ENCODE results near the gene CBX8. TPM values are rescaled to one million over a fixed set of nuclear protein-coding genes. Genes with fewer than 3 reads are reported as not detected.

Gene CBX8
- total and polyA plus RNA-seq, 2 of the 13 experiments (the other 11 are each of a cell fraction or from before 2014, with no cell fraction given) = 0.34 to 12.6 TPM

DNA sequence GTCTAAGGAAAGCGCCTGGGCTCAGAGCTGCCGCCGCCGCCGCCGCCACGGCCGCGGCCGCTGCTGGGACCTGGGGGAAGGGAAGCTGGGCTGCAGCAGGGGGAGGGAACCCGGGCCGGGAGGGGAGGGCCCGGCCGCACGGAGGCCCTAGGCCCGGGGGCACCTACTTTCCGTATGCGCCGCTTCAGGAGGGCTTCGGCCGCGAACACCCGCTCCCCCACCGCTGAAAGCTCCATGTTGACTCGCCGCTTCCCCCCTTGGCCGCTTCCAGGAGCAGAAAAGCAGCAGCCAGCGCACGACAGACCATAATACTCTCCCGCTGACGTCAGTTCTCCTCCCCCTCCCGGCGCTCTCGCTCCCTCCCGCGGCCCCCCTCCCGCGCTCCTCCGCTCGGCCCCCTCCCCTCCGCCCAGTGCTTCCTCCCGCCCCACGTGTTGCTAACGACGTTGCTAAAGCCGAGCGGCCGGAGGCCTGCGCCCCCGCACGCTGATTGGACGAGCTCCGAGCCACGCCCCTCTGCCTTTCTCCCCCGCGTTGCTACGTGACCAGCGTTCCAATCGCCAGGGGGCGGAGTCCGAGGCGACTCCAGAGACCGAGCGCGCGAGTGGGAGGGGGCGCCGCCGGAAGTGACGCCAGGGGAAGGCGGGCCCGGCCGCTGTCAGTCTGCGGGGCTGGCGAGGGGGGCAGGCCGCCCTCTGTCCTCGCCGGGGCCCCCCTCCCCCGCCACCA lies at the start of gene CBX8 (continued):
- TF ChIP-seq ZNF781 (CRISPR knock-in tag; IDR thresholded peaks at IDR 0.05; ENCODE audit: borderline replicate concordance, not compliant biosample characterization) = no peak
- peak in 1 of 2 experiments; percentile 29; a peak in 1 of 4 replicates for TF ChIP-seq REST (IDR thresholded peaks at IDR 0.05; ENCODE audit: borderline replicate concordance in 1 of 2, low read depth in 1 of 2, low read length in 2 of 2)
- TF ChIP-seq KMT2A (CRISPR knock-in tag; IDR thresholded peaks at IDR 0.05) = peak; percentile 76
- TF ChIP-seq YY1 (IDR thresholded peaks at IDR 0.05; ENCODE audit: insufficient read depth, insufficient replicate concordance, low read depth, low read length) = peak; percentile 29
- TF ChIP-seq HNRNPLL (IDR thresholded peaks at IDR 0.05; ENCODE audit: low read depth, low read length, poor library complexity, severe bottlenecking) = peak; percentile 34
- 0 out of 2 replicates have a peak, but pooled peaks have one; percentile 33 for TF ChIP-seq ZBTB7B (CRISPR knock-in tag; IDR thresholded peaks at IDR 0.05)
- TF ChIP-seq SMARCC2 (IDR thresholded peaks at IDR 0.05) = no peak
- TF ChIP-seq KLF12 (CRISPR knock-in tag; IDR thresholded peaks at IDR 0.05; ENCODE audit: borderline replicate concordance) = peak; percentile 58; the same call in 1 of the 2 replicates
- TF ChIP-seq LCORL (IDR thresholded peaks at IDR 0.05) = no peak
- peak; percentile 30; the same call in 1 of the 2 replicates for TF ChIP-seq LCORL (CRISPR knock-in tag; IDR thresholded peaks at IDR 0.05)
- peak; percentile 80 for TF ChIP-seq ZFX (CRISPR knock-in tag; IDR thresholded peaks at IDR 0.05; ENCODE audit: low read depth)
- TF ChIP-seq ZFY (CRISPR knock-in tag; IDR thresholded peaks at IDR 0.05) = peak; percentile 90
- peak; percentile 47; the same call in 1 of the 2 replicates for TF ChIP-seq ZNF232 (CRISPR knock-in tag; IDR thresholded peaks at IDR 0.05; ENCODE audit: borderline replicate concordance)
- TF ChIP-seq, protein P1, sequence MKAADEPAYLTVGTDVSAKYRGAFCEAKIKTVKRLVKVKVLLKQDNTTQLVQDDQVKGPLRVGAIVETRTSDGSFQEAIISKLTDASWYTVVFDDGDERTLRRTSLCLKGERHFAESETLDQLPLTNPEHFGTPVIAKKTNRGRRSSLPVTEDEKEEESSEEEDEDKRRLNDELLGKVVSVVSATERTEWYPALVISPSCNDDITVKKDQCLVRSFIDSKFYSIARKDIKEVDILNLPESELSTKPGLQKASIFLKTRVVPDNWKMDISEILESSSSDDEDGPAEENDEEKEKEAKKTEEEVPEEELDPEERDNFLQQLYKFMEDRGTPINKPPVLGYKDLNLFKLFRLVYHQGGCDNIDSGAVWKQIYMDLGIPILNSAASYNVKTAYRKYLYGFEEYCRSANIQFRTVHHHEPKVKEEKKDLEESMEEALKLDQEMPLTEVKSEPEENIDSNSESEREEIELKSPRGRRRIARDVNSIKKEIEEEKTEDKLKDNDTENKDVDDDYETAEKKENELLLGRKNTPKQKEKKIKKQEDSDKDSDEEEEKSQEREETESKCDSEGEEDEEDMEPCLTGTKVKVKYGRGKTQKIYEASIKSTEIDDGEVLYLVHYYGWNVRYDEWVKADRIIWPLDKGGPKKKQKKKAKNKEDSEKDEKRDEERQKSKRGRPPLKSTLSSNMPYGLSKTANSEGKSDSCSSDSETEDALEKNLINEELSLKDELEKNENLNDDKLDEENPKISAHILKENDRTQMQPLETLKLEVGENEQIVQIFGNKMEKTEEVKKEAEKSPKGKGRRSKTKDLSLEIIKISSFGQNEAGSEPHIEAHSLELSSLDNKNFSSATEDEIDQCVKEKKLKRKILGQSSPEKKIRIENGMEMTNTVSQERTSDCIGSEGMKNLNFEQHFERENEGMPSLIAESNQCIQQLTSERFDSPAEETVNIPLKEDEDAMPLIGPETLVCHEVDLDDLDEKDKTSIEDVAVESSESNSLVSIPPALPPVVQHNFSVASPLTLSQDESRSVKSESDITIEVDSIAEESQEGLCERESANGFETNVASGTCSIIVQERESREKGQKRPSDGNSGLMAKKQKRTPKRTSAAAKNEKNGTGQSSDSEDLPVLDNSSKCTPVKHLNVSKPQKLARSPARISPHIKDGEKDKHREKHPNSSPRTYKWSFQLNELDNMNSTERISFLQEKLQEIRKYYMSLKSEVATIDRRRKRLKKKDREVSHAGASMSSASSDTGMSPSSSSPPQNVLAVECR (CRISPR knock-in tag; IDR thresholded peaks at IDR 0.05; ENCODE audit: borderline replicate concordance) = peak; percentile 49; the same call in 1 of the 2 replicates
- 0 out of 2 replicates have a peak, but pooled peaks have one; percentile 23 for TF ChIP-seq KLF15 (CRISPR knock-in tag; IDR thresholded peaks at IDR 0.05; ENCODE audit: borderline replicate concordance)
- peak; percentile 77 for TF ChIP-seq ZNF687 (CRISPR knock-in tag; IDR thresholded peaks at IDR 0.05)

All from HepG2 (cell line).